Skin of body (tissue), 2 donors: ENCODE data around the gene GNB3. TPM values are rescaled to one million over a fixed set of nuclear protein-coding genes. Genes with fewer than 3 reads are reported as not detected.

Experiments used
- DNase-seq: peaks from one replicate; lab custom pipeline; 2025; lab: John Stamatoyannopoulos, UW
- total RNA-seq: library from RNA; depleted of rRNA; stranded (reverse); fragments of >200 nt; gene quantifications from one replicate; pipeline ENCODE4 v1.2.3, GENCODE V29; 2014

Gene GNB3
- total RNA-seq, 1 donor from 2014 or later, result 2.2 TPM

GRCh38 chr12:6823182-6824084 lies 17.3 kb upstream of the GNB3 start:
- no peak for DNase-seq

DNA sequence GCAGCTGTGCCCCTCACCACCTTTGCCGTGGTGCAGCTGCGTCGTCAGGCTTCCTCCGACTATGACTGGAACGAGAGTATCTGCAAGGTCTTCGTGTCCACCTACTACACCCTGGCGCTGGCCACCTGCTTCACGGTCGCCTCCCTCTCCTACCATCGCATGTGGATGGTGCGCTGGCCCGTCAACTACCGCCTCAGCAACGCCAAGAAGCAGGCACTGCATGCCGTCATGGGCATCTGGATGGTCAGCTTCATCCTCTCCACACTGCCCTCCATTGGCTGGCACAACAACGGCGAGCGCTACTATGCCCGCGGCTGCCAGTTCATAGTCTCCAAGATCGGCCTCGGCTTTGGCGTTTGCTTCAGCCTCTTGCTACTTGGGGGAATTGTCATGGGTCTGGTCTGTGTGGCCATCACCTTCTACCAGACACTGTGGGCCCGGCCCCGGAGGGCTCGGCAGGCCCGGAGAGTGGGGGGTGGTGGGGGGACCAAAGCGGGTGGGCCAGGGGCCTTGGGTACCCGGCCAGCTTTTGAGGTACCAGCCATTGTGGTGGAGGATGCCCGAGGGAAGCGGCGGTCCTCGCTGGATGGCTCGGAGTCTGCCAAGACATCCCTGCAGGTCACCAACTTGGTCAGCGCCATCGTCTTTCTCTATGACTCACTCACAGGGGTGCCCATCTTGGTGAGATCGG lies 16.5 kb upstream of the GNB3 start:
- no peak for DNase-seq

- DNase-seq, result no peak
Measured at GRCh38 chr12:6824901-6825381, 15.8 kb upstream of the GNB3 start.

GRCh38 chr12:6825398-6826124 lies 15.2 kb upstream of the GNB3 start:
- peak; percentile 76 for DNase-seq

GRCh38 chr12:6826125-6826733 lies 14.5 kb upstream of the GNB3 start:
- no peak for DNase-seq

- DNase-seq, result no peak
Measured at GRCh38 chr12:6826734-6827436, 13.8 kb upstream of the GNB3 start.

GRCh38 chr12:6827437-6827911 lies 13.3 kb upstream of the GNB3 start:
- peak; percentile 57 for DNase-seq

GRCh38 chr12:6827982-6828780 lies 12.5 kb upstream of the GNB3 start, which contains the start of gene P3H3:
P3H3 (plus strand) TSS chr12:6828407; CDS start chr12:6828441, 34 bp downstream.
- DNase-seq, result peak; percentile 55

DNA sequence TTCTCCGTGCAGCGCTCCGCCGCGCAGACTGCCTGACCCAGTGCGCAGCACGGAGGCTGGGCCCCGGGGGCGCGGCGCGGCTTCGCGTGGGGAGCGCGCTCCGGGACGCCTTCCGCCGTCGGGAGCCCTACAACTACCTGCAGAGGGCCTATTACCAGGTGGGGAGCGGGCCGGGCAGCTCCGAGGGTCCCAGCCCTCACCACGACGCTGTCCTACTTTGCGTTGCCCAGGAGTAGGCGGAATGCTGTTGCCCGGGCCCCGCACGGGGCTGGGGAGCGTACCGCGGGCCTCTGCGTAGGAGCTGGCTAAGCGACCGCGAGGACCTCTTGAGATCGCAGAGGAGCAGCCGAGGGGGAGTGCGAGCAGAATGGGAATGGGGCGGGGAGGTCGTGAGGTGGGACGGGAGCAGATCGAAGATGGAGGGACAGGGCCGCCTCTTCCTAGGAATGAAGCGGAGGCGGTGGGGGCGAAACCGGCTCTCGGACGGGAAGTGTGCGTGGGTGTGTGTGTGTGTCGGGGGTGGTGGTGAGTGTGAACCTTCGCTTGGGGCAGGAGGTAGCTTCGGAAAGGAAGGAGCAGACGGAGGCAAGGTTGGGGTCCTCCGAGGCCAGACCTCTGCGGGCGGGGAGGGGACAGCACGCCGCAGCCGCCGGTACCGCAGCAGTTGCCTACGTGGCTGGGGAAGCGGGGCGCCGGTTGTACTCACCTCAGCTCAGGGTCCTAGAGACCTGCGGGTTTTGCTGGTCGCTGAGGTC lies 11.8 kb upstream of the GNB3 start:
- peak; percentile 45 for DNase-seq

DNA sequence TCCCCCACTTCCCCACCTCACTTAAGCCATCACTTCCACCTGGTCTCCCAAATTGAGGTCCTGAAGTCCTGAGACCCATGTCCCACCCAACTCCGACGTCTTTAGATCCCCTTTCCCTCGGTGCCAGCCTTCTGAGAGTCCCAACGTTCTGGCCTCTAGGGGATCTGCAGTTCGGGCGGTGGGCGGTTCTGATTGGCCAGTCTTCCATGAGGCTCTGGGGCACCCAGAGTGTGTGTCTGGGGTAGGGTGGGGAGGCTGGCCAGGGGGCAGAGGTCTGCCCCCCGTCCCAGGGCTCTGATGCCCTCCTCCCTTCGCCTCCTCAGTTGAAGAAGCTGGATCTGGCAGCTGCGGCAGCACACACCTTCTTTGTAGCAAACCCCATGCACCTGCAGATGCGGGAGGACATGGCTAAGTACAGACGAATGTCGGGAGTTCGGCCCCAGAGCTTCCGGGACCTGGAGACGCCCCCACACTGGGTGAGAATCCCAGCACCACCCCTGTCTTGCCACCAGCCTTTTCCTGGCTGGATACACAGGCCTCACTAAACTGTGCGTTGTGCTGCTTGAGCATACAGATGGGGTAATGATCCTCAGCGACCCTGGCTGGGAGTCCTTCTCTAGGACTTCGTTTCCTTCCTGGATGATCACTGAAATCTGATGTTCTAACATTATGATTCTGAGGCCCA lies 11.0 kb upstream of the GNB3 start:
- no peak for DNase-seq

DNA sequence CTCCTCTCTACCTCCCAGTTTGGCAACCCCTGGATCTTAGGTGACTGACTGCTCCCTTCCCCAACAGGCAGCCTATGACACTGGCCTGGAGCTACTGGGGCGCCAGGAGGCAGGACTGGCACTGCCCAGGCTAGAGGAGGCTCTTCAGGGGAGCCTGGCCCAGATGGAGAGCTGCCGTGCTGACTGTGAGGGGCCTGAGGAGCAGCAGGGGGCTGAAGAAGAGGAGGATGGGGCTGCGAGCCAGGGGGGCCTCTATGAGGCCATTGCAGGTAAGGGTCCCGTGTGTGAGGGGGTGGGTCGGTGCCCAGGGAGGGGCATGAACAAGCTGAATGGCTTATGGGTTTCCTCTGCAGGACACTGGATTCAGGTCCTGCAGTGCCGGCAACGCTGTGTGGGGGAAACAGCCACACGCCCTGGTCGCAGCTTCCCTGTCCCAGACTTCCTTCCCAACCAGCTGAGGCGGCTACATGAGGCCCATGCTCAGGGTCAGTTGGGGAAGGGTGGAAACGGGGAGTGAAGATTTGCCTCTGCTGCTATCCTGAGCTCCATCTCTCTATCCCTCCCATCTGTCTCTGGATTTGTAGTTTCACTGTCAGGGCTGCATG lies 10.3 kb upstream of the GNB3 start:
- DNase-seq, result no peak

- no peak for DNase-seq
Measured at GRCh38 chr12:6830999-6831398, 9.7 kb upstream of the GNB3 start.

- DNase-seq, result no peak
Measured at GRCh38 chr12:6831450-6831995, 9.2 kb upstream of the GNB3 start.

- no peak for DNase-seq
Measured at GRCh38 chr12:6832125-6832524, 8.6 kb upstream of the GNB3 start.

GRCh38 chr12:6833189-6833890 lies 7.4 kb upstream of the GNB3 start:
- no peak for DNase-seq

- DNase-seq, result no peak
Measured at GRCh38 chr12:6834254-6834653, 6.5 kb upstream of the GNB3 start.

- DNase-seq, result no peak
Measured at GRCh38 chr12:6834873-6835272, 5.9 kb upstream of the GNB3 start.
